ENCODE results near the gene MS4A4A. TPM values are rescaled to one million over a fixed set of nuclear protein-coding genes. Genes with fewer than 3 reads are reported as not detected.

The MS4A4A gene
- not detected in 2 replicates for total RNA-seq

GRCh38 chr11:60280412-60280811 lies at the start of gene MS4A4A:
MS4A4A (plus strand) TSS chr11:60280666; CDS start chr11:60280676, 10 bp downstream.

GRCh38 chr11:60242740-60243239 lies 37.7 kb upstream of the MS4A4A start, which contains the start of gene MS4A4E:
MS4A4E (minus strand) TSS chr11:60243137; CDS start chr11:60230055, 13,082 bp downstream.

GRCh38 chr11:60326955-60327354 lies 46.5 kb downstream of the MS4A4A start, which contains the start of gene MS4A6E:
MS4A6E (plus strand) TSS chr11:60327255; CDS start chr11:60334896, 7,641 bp downstream.

Other genes with a start within 250 kb of the MS4A4A start
- not detected in 2 replicates for gene OOSP2, start 240.3 kb upstream of the MS4A4A start, total RNA-seq
- not detected in 2 replicates for gene MS4A3, start 224.0 kb upstream of the MS4A4A start, total RNA-seq
- gene MS4A2, start 192.0 kb upstream of the MS4A4A start, total RNA-seq, result not detected in 2 replicates
- not detected in 2 replicates for gene MS4A6A, start 97.6 kb upstream of the MS4A4A start, total RNA-seq
- not detected in 2 replicates for gene MS4A4E, start 37.5 kb upstream of the MS4A4A start, total RNA-seq
- not detected in 2 replicates for gene MS4A6E, start 46.6 kb downstream of the MS4A4A start, total RNA-seq
- gene MS4A7, start 97.9 kb downstream of the MS4A4A start, total RNA-seq, result not detected in 2 replicates
- not detected in 2 replicates for gene MS4A14, start 115.8 kb downstream of the MS4A4A start, total RNA-seq
- gene MS4A5, start 148.9 kb downstream of the MS4A4A start, total RNA-seq, result not detected in 2 replicates
- gene MS4A1, start 175.2 kb downstream of the MS4A4A start, total RNA-seq, result not detected in 2 replicates
- gene MS4A12, start 212.1 kb downstream of the MS4A4A start, total RNA-seq, result not detected in 2 replicates
- gene MS4A13, start 234.7 kb downstream of the MS4A4A start, total RNA-seq, result not detected in 2 replicates

All from cardiac ventricle fibroblast (primary cell).